OCI-LY7 (cell line): ENCODE results near the gene PC. TPM values are rescaled to one million over a fixed set of nuclear protein-coding genes. Genes with fewer than 3 reads are reported as not detected.

ENCODE experiments used
- BruUV-seq: library from RNA; stranded (reverse); fragments of 400-500 nt; replicated peaks from 2 replicates; lab custom pipeline; 2021; lab: Mats Ljungman, UMichigan
- CTCF ChIA-PET: fragments of 300-600 bp; sonication (Branson Sonifier 250); formaldehyde crosslinking; loops from one replicate; lab custom pipeline; 2022; ENCODE audit warnings: antibody characterized with exemption; ENCODE audit not compliant: unreplicated experiment; lab: Charles Lee
- POLR2A ChIA-PET: fragments of 300-600 bp; sonication (Branson Sonifier 250); formaldehyde crosslinking; loops from one replicate; lab custom pipeline; 2022; ENCODE audit warnings: antibody characterized with exemption; lab: Charles Lee
- DNase-seq: peaks from one replicate; pipeline ENCODE4 v3.0.0-alpha.2; 2015; ENCODE audit warnings: low spot score
- H2AFZ ChIP-seq: fragments of 200-600 bp; sonication (generic), shearing (Covaris generic); 2 replicates; pipeline ENCODE4 v1.6.1; 2014; ENCODE audit warnings: mild to moderate bottlenecking, antibody characterized with exemption, low read length, moderate library complexity
- H3K27ac ChIP-seq: fragments of 200-600 bp; sonication (generic); 2 replicates; pipeline ENCODE4 v1.5.1; 2014; ENCODE audit warnings: mixed run types, low read depth, mild to moderate bottlenecking, moderate library complexity, low read length, inconsistent platforms; ENCODE audit not compliant: poor library complexity, severe bottlenecking
- H3K36me3 ChIP-seq: fragments of 200-600 bp; sonication (generic); 2 replicates; pipeline ENCODE4 v1.6.1; 2014; ENCODE audit warnings: mild to moderate bottlenecking, antibody characterized with exemption, low read length, moderate library complexity, mixed read lengths; ENCODE audit not compliant: insufficient read depth
- H3K4me1 ChIP-seq: fragments of 200-600 bp; sonication (generic); 2 replicates; pipeline ENCODE4 v1.5.1; 2014; ENCODE audit warnings: mild to moderate bottlenecking, low read length; ENCODE audit not compliant: insufficient read depth, poor library complexity, severe bottlenecking
- H3K4me2 ChIP-seq: fragments of 200-600 bp; sonication (generic); 2 replicates; pipeline ENCODE4 v1.6.1; 2014; ENCODE audit warnings: mild to moderate bottlenecking, low read length
- H3K4me3 ChIP-seq: fragments of 200-600 bp; sonication (generic); 2 replicates; pipeline ENCODE4 v1.5.1; 2014; ENCODE audit warnings: mild to moderate bottlenecking, low read depth, low read length; ENCODE audit not compliant: poor library complexity, severe bottlenecking
- H3K79me2 ChIP-seq: fragments of 200-600 bp; sonication (generic); 2 replicates; pipeline ENCODE4 v1.6.1; 2016; ENCODE audit warnings: low read depth, mild to moderate bottlenecking, low read length, moderate library complexity, mixed read lengths; ENCODE audit not compliant: insufficient read depth
- H3K9me2 ChIP-seq: fragments of 200-600 bp; sonication (generic); 2 replicates; pipeline ENCODE4 v1.6.1; 2016; ENCODE audit warnings: mild to moderate bottlenecking, low read length, mixed read lengths; ENCODE audit not compliant: insufficient read depth
- H3K9me3 ChIP-seq: fragments of 200-600 bp; sonication (generic); 2 replicates; pipeline ENCODE4 v1.6.1; 2014; ENCODE audit warnings: mild to moderate bottlenecking, mixed run types, low read length, mixed read lengths
- H4K20me1 ChIP-seq: fragments of 200-600 bp; sonication (generic); 2 replicates; pipeline ENCODE4 v1.6.1; 2014; ENCODE audit warnings: mild to moderate bottlenecking, antibody characterized with exemption, low read length, moderate library complexity, mixed read lengths; ENCODE audit not compliant: insufficient read depth
- CTCF ChIP-seq: fragments of 200-600 bp; sonication (generic); conservative IDR thresholded peaks from 2 replicates; pipeline ENCODE4 v1.5.1; 2014; ENCODE audit warnings: mild to moderate bottlenecking, antibody characterized with exemption, low read length, moderate library complexity, mixed read lengths
- EZH2phosphoT487 ChIP-seq: fragments of 200-600 bp; sonication (generic); IDR thresholded peaks from 2 replicates; pipeline ENCODE4 v1.6.1; 2018; ENCODE audit warnings: low read depth, borderline replicate concordance, mild to moderate bottlenecking, mixed run types, antibody characterized with exemption, low read length, moderate library complexity, mixed read lengths
- intact Hi-C: fragments of 100-400 bp; cut with micrococcal nuclease; formaldehyde crosslinking; loops from one replicate; pipeline ENCODE4 v1.10.0; 2022; ENCODE audit not compliant: unreplicated experiment
- total RNA-seq, 2 experiments: library from RNA; depleted of rRNA in 1 of 2; stranded (reverse); fragments of >200 nt in 1 of 2; shearing (Covaris generic) in 1 of 2; gene quantifications; 2 replicates each; pipeline ENCODE4 v1.2.3, GENCODE V29; 2014 to 2022

Gene PC
- total RNA-seq, 2 experiments from 2014 or later = 10.4 to 12.7 TPM

GRCh38 chr11:66951927-66952337 lies 6.3 kb downstream of the PC start:
- no peaks in the 10 kb centered on the region for H3K4me1 ChIP-seq
- CTCF ChIA-PET = no interaction called here
- no peaks in the 10 kb centered on the region for H4K20me1 ChIP-seq
- H3K79me2 ChIP-seq = no peaks in the 10 kb centered on the region
- intact Hi-C loops = no loop called here
- H3K4me2 ChIP-seq = no peak overlapping the region
- H3K27ac ChIP-seq = no peak overlapping the region
- H2AFZ ChIP-seq = no peak overlapping the region
- no peak overlapping the region for H3K4me3 ChIP-seq
- TF ChIP-seq EZH2phosphoT487 (no peak), CTCF (no peak)
- DNase-seq = no peak
- no peaks in the 10 kb centered on the region for H3K9me2 ChIP-seq
- POLR2A ChIA-PET = no interaction called here
- no peaks in the 10 kb centered on the region for H3K9me3 ChIP-seq
- no peaks in the 10 kb centered on the region for H3K36me3 ChIP-seq
- no TSS peak for BruUV-seq

GRCh38 chr11:66951135-66951534 lies 7.0 kb downstream of the PC start:
- POLR2A ChIA-PET = no interaction called here
- TF ChIP-seq CTCF (no peak), EZH2phosphoT487 (no peak)
- H3K36me3 ChIP-seq = no peaks in the 10 kb centered on the region
- no peak overlapping the region for H3K4me2 ChIP-seq
- no peak overlapping the region for H3K4me3 ChIP-seq
- no peaks in the 10 kb centered on the region for H3K79me2 ChIP-seq
- BruUV-seq = no TSS peak
- intact Hi-C loops = no loop called here
- H3K4me1 ChIP-seq = no peaks in the 10 kb centered on the region
- no peaks in the 10 kb centered on the region for H3K9me2 ChIP-seq
- no peak for DNase-seq
- CTCF ChIA-PET = no interaction called here
- H3K9me3 ChIP-seq = no peaks in the 10 kb centered on the region
- H4K20me1 ChIP-seq = no peaks in the 10 kb centered on the region
- no peak overlapping the region for H2AFZ ChIP-seq
- no peak overlapping the region for H3K27ac ChIP-seq

GRCh38 chr11:66950112-66950535 lies 8.1 kb downstream of the PC start:
- H3K36me3 ChIP-seq = no peaks in the 10 kb centered on the region
- no peak for DNase-seq
- BruUV-seq = no TSS peak
- no peak overlapping the region for H2AFZ ChIP-seq
- ChIA-PET CTCF (no interaction called here), POLR2A (interaction anchor here (0.6 kb wide), 1 partner anchor 106 kb away, joined by 3 read pairs; no protein-coding TSS in a partner anchor)
- H3K79me2 ChIP-seq = no peaks in the 10 kb centered on the region
- no peaks in the 10 kb centered on the region for H4K20me1 ChIP-seq
- no peak for TF ChIP-seq CTCF
- no peak for TF ChIP-seq EZH2phosphoT487
- no peak overlapping the region for H3K4me3 ChIP-seq
- H3K9me3 ChIP-seq = no peaks in the 10 kb centered on the region
- no peaks in the 10 kb centered on the region for H3K9me2 ChIP-seq
- intact Hi-C loops = no loop called here
- H3K4me1 ChIP-seq = no peaks in the 10 kb centered on the region
- no peak overlapping the region for H3K27ac ChIP-seq
- H3K4me2 ChIP-seq = no peak overlapping the region
